EH (cell line): Measurements from ENCODE around the gene KRT32.

Experiments
- DNase-seq: peaks from one replicate; pipeline ENCODE4 v3.0.0-alpha.2; 2015; ENCODE audit warnings: low read depth

Gene KRT32

GRCh38 chr17:41466988-41467387, at the start of gene KRT32:
KRT32 (minus strand) TSS chr17:41467386; CDS start chr17:41467325, 61 bp downstream.
- DNase-seq: no peak

GRCh38 chr17:41516830-41517283, 49.7 kb upstream of the KRT32 start:
- DNase-seq: no peak

GRCh38 chr17:41516147-41516829, 49.1 kb upstream of the KRT32 start:
- DNase-seq: no peak

GRCh38 chr17:41513168-41513547, 46.0 kb upstream of the KRT32 start:
- DNase-seq: no peak

- DNase-seq: no peak
Observed at GRCh38 chr17:41512546-41513167, 45.5 kb upstream of the KRT32 start.

GRCh38 chr17:41511716-41512115, 44.5 kb upstream of the KRT32 start:
- DNase-seq: no peak

GRCh38 chr17:41511116-41511515, 43.9 kb upstream of the KRT32 start:
- no peak for DNase-seq

GRCh38 chr17:41510251-41511065, 43.3 kb upstream of the KRT32 start:
- DNase-seq: no peak

GRCh38 chr17:41507315-41507880, 40.2 kb upstream of the KRT32 start:
- DNase-seq: no peak

GRCh38 chr17:41505809-41506767, 38.9 kb upstream of the KRT32 start:
- DNase-seq: no peak

- no peak for DNase-seq
Observed at GRCh38 chr17:41505007-41505808, 38.0 kb upstream of the KRT32 start, which contains the start of gene KRT13. KRT13 (minus strand) TSS chr17:41505612; CDS start chr17:41505550, 62 bp downstream.

GRCh38 chr17:41504246-41504977, 37.2 kb upstream of the KRT32 start:
- DNase-seq: no peak

GRCh38 chr17:41503202-41503601, 36.0 kb upstream of the KRT32 start:
- DNase-seq: no peak

GRCh38 chr17:41500131-41500911, 33.1 kb upstream of the KRT32 start:
- DNase-seq: peak; percentile 73

- DNase-seq: no peak
Observed at GRCh38 chr17:41499714-41500113, 32.5 kb upstream of the KRT32 start.

- DNase-seq: no peak
Observed at GRCh38 chr17:41498276-41498675, 31.1 kb upstream of the KRT32 start.

- peak; percentile 94 for DNase-seq
Observed at GRCh38 chr17:41496803-41497484, 29.8 kb upstream of the KRT32 start.

- peak; percentile 79 for DNase-seq
Observed at GRCh38 chr17:41494524-41494923, 27.3 kb upstream of the KRT32 start.
